Transverse colon (tissue), 4 donors: ENCODE measurements around the gene CCNC. TPM values are rescaled to one million over a fixed set of nuclear protein-coding genes. Genes with fewer than 3 reads are reported as not detected.

ENCODE experiments used
- DNase-seq: peaks from one replicate; pipeline ENCODE4 v3.0.0-alpha.2; 2019
- H3K27ac ChIP-seq, 4 donors: fragments of 200-600 bp; sonication (generic); 2 replicates each; pipeline ENCODE4 v1.5.1; 2016 to 2018; ENCODE audit warnings: inconsistent platforms in 4 of 4
- H3K27me3 ChIP-seq: fragments of 200-600 bp; sonication (generic); 2 replicates; pipeline ENCODE4 v1.5.1; 2017; ENCODE audit warnings: inconsistent platforms
- H3K36me3 ChIP-seq, 4 donors: fragments of 200-600 bp; sonication (generic); 2 replicates each; pipeline ENCODE4 v1.5.1; 2017 to 2019; ENCODE audit warnings: inconsistent platforms in 4 of 4
- H3K4me1 ChIP-seq, 4 donors: fragments of 200-600 bp; sonication (generic); 2 replicates each; pipeline ENCODE4 v1.5.1; 2017 to 2020; ENCODE audit warnings: inconsistent platforms in 4 of 4
- H3K4me3 ChIP-seq, 4 donors: fragments of 200-600 bp; sonication (generic); 1 replicate in 1 of 4; 2 replicates in 3 of 4; pipeline versions ENCODE4 v1.5.1 to v1.6.1; 2017 to 2019; ENCODE audit warnings: inconsistent platforms in 4 of 4
- H3K9me3 ChIP-seq, 2 donors: fragments of 200-600 bp; sonication (generic); 2 replicates each; pipeline ENCODE4 v1.5.1; 2017 to 2019; ENCODE audit warnings: inconsistent platforms in 2 of 2
- CTCF ChIP-seq, 5 experiments: fragments of 200-600 bp in 3 of 5; fragments of 450-650 bp in 2 of 5; sonication (generic) in 3 of 5; IDR thresholded peaks; 1 replicate in 2 of 5; 2 replicates in 3 of 5; pipeline ENCODE4 v1.5.1; 2016 to 2017; ENCODE audit warnings: antibody characterized with exemption in 5 of 5, inconsistent platforms in 3 of 5, mild to moderate bottlenecking in 2 of 5, moderate library complexity in 1 of 5
- EP300 ChIP-seq: sonication (generic); formaldehyde crosslinking; IDR thresholded peaks from one replicate; pipeline ENCODE4 v1.6.1; 2017; ENCODE audit warnings: antibody characterized with exemption, low read depth
- POLR2A ChIP-seq: fragments of 450-650 bp; IDR thresholded peaks from one replicate; pipeline ENCODE4 v1.6.1; 2016; ENCODE audit warnings: antibody characterized with exemption, mild to moderate bottlenecking, moderate library complexity
- POLR2AphosphoS5 ChIP-seq, 3 donors: sonication (generic); formaldehyde crosslinking; IDR thresholded peaks; one replicate each; pipeline ENCODE4 v1.6.1; 2016; ENCODE audit warnings: antibody characterized with exemption in 3 of 3
- WGBS, 2 donors: methylation state at CpG; one replicate each; pipeline ENCODE4 v1.1.5; 2018; ENCODE audit warnings: low coverage in 1 of 2; 5-methylcytosine and 5-hydroxymethylcytosine counted together
- in situ Hi-C, 4 donors: fragments of 200-750 bp; cut with MboI; loops; one replicate each; pipeline versions ENCODE4 v1.15.0 to v1.15.1; 2017; ENCODE audit warnings: low sequenced_read_pairs in 3 of 4, low pct_ligation_motif_present in 1 of 4, low pct_unique_long_range_greater_than_20kb in 1 of 4
- intact Hi-C: fragments of 100-400 bp; cut with DNase I; formaldehyde crosslinking; loops from one replicate; pipeline ENCODE4 v1.15.1; 2023; ENCODE audit warnings: low total_unique reads
- total RNA-seq, 4 donors: library from RNA; depleted of rRNA; stranded (reverse); fragments of >200 nt; gene quantifications; one replicate each; pipeline ENCODE4 v1.1.0, GENCODE V29; 2016

The CCNC gene
- total RNA-seq, 4 donors from 2014 or later: 47.0 to 104 (median 63.6) TPM

- Histone ChIP-seq H3K4me3 (no peak overlapping the region), H3K9me3 (no peaks in the 10 kb centered on the region), H3K4me1 (no peaks in the 10 kb centered on the region), H3K36me3 (peaks cover 0 to 37% (median 5%) of the 10 kb centered on the region in 4 donors), H3K27ac (no peak overlapping the region), H3K27me3 (no peaks in the 10 kb centered on the region)
- DNase-seq: no peak
- 86% methylated on average over 2 of the region's 2 CpGs for WGBS, 2 donors
- intact Hi-C loops (no loop called here), in situ Hi-C loops (no loop called here)
- no peak for TF ChIP-seq POLR2A
- no peak for TF ChIP-seq EP300
- no peak for TF ChIP-seq CTCF (IDR thresholded peaks at IDR 0.05)
- no peak for TF ChIP-seq POLR2AphosphoS5 (IDR thresholded peaks at IDR 0.05)
Measured at GRCh38 chr6:99559057-99559456, 9.4 kb downstream of the CCNC start.

GRCh38 chr6:99553888-99554287, 14.6 kb downstream of the CCNC start:
- TF ChIP-seq POLR2A: no peak
- no peak for TF ChIP-seq POLR2AphosphoS5 (IDR thresholded peaks at IDR 0.05)
- TF ChIP-seq EP300: no peak
- TF ChIP-seq CTCF (IDR thresholded peaks at IDR 0.05): no peak
- 94 to 98% methylated on average over 2 of the region's 2 CpGs for WGBS, 2 donors
- H3K4me1 ChIP-seq: no peaks in the 10 kb centered on the region
- no peak for DNase-seq
- intact Hi-C loops (no loop called here), in situ Hi-C loops (no loop called here)
- H3K27me3 ChIP-seq: no peaks in the 10 kb centered on the region
- no peak overlapping the region for H3K27ac ChIP-seq
- H3K9me3 ChIP-seq: no peaks in the 10 kb centered on the region
- H3K36me3 ChIP-seq: peaks cover 0 to 54% (median 5%) of the 10 kb centered on the region in 4 donors
- H3K4me3 ChIP-seq: no peak overlapping the region

- Histone ChIP-seq H3K27ac (no peak overlapping the region), H3K4me3 (no peak overlapping the region), H3K9me3 (no peaks in the 10 kb centered on the region), H3K36me3 (peaks cover 0 to 34% (median 6%) of the 10 kb centered on the region in 4 donors), H3K27me3 (no peaks in the 10 kb centered on the region), H3K4me1 (no peaks in the 10 kb centered on the region)
- intact Hi-C loops (no loop called here), in situ Hi-C loops (no loop called here)
- no peak for DNase-seq
- no peak for TF ChIP-seq POLR2AphosphoS5 (IDR thresholded peaks at IDR 0.05)
- no peak for TF ChIP-seq EP300
- TF ChIP-seq POLR2A: no peak
- TF ChIP-seq CTCF (IDR thresholded peaks at IDR 0.05): no peak
- WGBS, 2 donors: 91 to 100% methylated on average over 3 of the region's 3 CpGs
Measured at GRCh38 chr6:99550046-99550748, 18.3 kb downstream of the CCNC start.

GRCh38 chr6:99548706-99549105, 19.8 kb downstream of the CCNC start:
- DNase-seq: no peak
- no peaks in the 10 kb centered on the region for H3K27me3 ChIP-seq
- 87 to 94% methylated on average over 4 of the region's 4 CpGs for WGBS, 2 donors
- in situ Hi-C loops: no loop called here
- TF ChIP-seq POLR2A (no peak), EP300 (no peak), POLR2AphosphoS5 (IDR thresholded peaks at IDR 0.05) (no peak), CTCF (IDR thresholded peaks at IDR 0.05) (no peak)
- H3K4me3 ChIP-seq: no peak overlapping the region
- H3K27ac ChIP-seq: no peak overlapping the region
- H3K9me3 ChIP-seq: no peaks in the 10 kb centered on the region
- H3K4me1 ChIP-seq: no peaks in the 10 kb centered on the region
- H3K36me3 ChIP-seq: peaks cover 0 to 32% (median 5%) of the 10 kb centered on the region in 4 donors
- intact Hi-C loops: loop anchor here (2.0 kb wide), 1 partner anchor 14 kb away; no protein-coding TSS in a partner anchor
